Fibroblast of lung (primary cell): ENCODE results near the gene HIPK2. TPM values are rescaled to one million over a fixed set of nuclear protein-coding genes. Genes with fewer than 3 reads are reported as not detected.
"Not testable (repeated sequence)": the region's sequence is repeated elsewhere in the genome, so short reads cannot be mapped to it uniquely, and the experiment has no call there.

ENCODE experiments used
- DNase-seq, 2 donors: peaks; one replicate each; pipeline versions ENCODE4 v3.0.0 to v3.0.0-alpha.2; 2010; ENCODE audit warnings: low read depth in 2 of 2
- H2AFZ ChIP-seq: 2 replicates; pipeline ENCODE4 v1.5.1; 2012; ENCODE audit warnings: low read length, control low read depth, inconsistent platforms
- H3K27ac ChIP-seq: 2 replicates; pipeline ENCODE4 v1.5.1; 2011; ENCODE audit warnings: low read length, control low read depth; ENCODE audit not compliant: insufficient read depth
- H3K27me3 ChIP-seq: 2 replicates; pipeline ENCODE4 v1.5.1; 2011; ENCODE audit warnings: mild to moderate bottlenecking, low read length; ENCODE audit not compliant: control insufficient read depth, insufficient read depth
- H3K36me3 ChIP-seq: 2 replicates; pipeline ENCODE4 v1.5.1; 2011; ENCODE audit warnings: low read length; ENCODE audit not compliant: control insufficient read depth, insufficient read depth
- H3K4me1 ChIP-seq: 2 replicates; pipeline ENCODE4 v1.5.1; 2011; ENCODE audit warnings: low read length; ENCODE audit not compliant: control insufficient read depth, insufficient read depth; ENCODE audit errors: extremely low read depth
- H3K4me2 ChIP-seq: 2 replicates; pipeline ENCODE4 v1.5.1; 2011; ENCODE audit warnings: low read length, control low read depth; ENCODE audit not compliant: insufficient read depth; ENCODE audit errors: extremely low read depth
- H3K4me3 ChIP-seq, 4 experiments: fragments of 200-600 bp in 1 of 4; sonication (generic) in 1 of 4; replicated peaks in 1 of 4; 2 replicates each; pipeline ENCODE4 v1.5.1; 2011 to 2016; ENCODE audit warnings: low read length in 4 of 4, low read depth in 3 of 4, mild to moderate bottlenecking in 3 of 4, control low read depth in 2 of 4, inconsistent platforms in 1 of 4, mixed read lengths in 1 of 4; ENCODE audit not compliant: insufficient read depth in 1 of 4; ENCODE audit errors: control extremely low read depth in 1 of 4
- H3K79me2 ChIP-seq: 2 replicates; pipeline ENCODE4 v1.5.1; 2012; ENCODE audit warnings: mild to moderate bottlenecking, low read length, inconsistent platforms; ENCODE audit not compliant: control insufficient read depth, insufficient read depth
- H3K9ac ChIP-seq: 2 replicates; pipeline ENCODE4 v1.5.1; 2011; ENCODE audit warnings: mild to moderate bottlenecking, low read length, control low read depth; ENCODE audit not compliant: insufficient read depth
- H3K9me3 ChIP-seq: 2 replicates; pipeline ENCODE4 v1.5.1; 2012; ENCODE audit warnings: low read depth, low read length; ENCODE audit not compliant: control insufficient read depth, insufficient read depth
- H4K20me1 ChIP-seq: 2 replicates; pipeline ENCODE4 v1.5.1; 2011; ENCODE audit warnings: low read length; ENCODE audit not compliant: control insufficient read depth, insufficient read depth; ENCODE audit errors: extremely low read depth
- EZH2 ChIP-seq: IDR thresholded peaks from 2 replicates; pipeline ENCODE4 v1.5.1; 2012; ENCODE audit warnings: low read length, control low read depth, mild to moderate bottlenecking; ENCODE audit errors: missing control alignments
- polyA plus RNA-seq, 2 donors: library from polyadenylated mRNA; depleted of rRNA in 1 of 2; stranded (reverse) in 1 of 2; unstranded in 1 of 2; fragments of >200 nt; gene quantifications; 2 replicates each; pipeline ENCODE4 v1.2.1, GENCODE V29; 2011 to 2012; ENCODE audit warnings: missing spikeins in 1 of 2
- total RNA-seq: library from RNA; depleted of rRNA; stranded (reverse); fragments of >200 nt; gene quantifications from 2 replicates; pipeline ENCODE4 v1.2.1, GENCODE V29; 2014
- TF ChIP-seq, protein P1 (sequence below), 2 donors: IDR thresholded peaks in 1 of 2; conservative IDR thresholded peaks in 1 of 2; 1 replicate in 1 of 2; 2 replicates in 1 of 2; pipeline ENCODE4 v1.5.1; 2011 to 2012; ENCODE audit warnings: low read length in 2 of 2, control low read depth in 1 of 2, inconsistent platforms in 1 of 2, low read depth in 1 of 2, mild to moderate bottlenecking in 1 of 2

Gene HIPK2
- total and polyA plus RNA-seq, 2 donors (not counting 1 experiment from before 2014, with no cell fraction given) = 10.1 to 11.1 TPM

DNA sequence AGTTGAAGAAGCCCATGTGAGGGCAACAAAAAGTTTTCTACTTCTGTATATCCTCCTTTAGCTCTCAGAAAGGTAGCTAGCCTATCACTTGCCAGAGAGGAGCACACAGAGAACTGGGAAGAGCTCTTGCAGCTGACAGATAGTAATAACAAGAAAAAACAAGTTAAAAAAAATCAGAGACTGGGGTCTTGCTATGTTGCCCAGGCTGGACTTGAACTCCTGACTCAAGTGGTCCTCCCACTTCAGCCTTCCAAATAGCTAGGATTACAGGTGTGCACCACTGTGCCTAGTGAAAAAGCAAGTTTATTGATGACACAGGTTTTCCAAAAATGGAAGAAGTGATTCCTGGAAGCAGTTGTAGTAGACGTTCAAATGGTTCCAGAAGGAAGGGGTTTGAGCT is 160.7 kb downstream of the HIPK2 start:
- Histone ChIP-seq H3K9me3 (no peaks in the 10 kb centered on the region), H3K79me2 (no peaks in the 10 kb centered on the region), H3K4me3 (no peak overlapping the region), H3K4me2 (no peak overlapping the region), H4K20me1 (no peaks in the 10 kb centered on the region), H3K27me3 (no peaks in the 10 kb centered on the region), H3K9ac (no peak overlapping the region), H3K4me1 (peaks cover 9% of the 10 kb centered on the region), H3K27ac (no peak overlapping the region), H3K36me3 (peaks cover 2% of the 10 kb centered on the region), H2AFZ (no peak overlapping the region)
- no peak for DNase-seq
- TF ChIP-seq, protein P1, sequence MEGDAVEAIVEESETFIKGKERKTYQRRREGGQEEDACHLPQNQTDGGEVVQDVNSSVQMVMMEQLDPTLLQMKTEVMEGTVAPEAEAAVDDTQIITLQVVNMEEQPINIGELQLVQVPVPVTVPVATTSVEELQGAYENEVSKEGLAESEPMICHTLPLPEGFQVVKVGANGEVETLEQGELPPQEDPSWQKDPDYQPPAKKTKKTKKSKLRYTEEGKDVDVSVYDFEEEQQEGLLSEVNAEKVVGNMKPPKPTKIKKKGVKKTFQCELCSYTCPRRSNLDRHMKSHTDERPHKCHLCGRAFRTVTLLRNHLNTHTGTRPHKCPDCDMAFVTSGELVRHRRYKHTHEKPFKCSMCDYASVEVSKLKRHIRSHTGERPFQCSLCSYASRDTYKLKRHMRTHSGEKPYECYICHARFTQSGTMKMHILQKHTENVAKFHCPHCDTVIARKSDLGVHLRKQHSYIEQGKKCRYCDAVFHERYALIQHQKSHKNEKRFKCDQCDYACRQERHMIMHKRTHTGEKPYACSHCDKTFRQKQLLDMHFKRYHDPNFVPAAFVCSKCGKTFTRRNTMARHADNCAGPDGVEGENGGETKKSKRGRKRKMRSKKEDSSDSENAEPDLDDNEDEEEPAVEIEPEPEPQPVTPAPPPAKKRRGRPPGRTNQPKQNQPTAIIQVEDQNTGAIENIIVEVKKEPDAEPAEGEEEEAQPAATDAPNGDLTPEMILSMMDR (conservative IDR thresholded peaks at IDR 0.05 in 1 of 2, IDR thresholded peaks at IDR 0.05 in 1 of 2; ENCODE audit: low read depth in 1 of 2, low read length in 2 of 2) = no peak
- TF ChIP-seq EZH2 = no peak

GRCh38 chr7:139614886-139615285 is 162.9 kb downstream of the HIPK2 start:
- Histone ChIP-seq H3K4me2 (no peak overlapping the region), H3K27me3 (no peaks in the 10 kb centered on the region), H3K9ac (no peak overlapping the region), H4K20me1 (no peaks in the 10 kb centered on the region), H2AFZ (no peak overlapping the region), H3K36me3 (peaks cover 2% of the 10 kb centered on the region), H3K4me3 (no peak overlapping the region), H3K4me1 (peaks cover 9% of the 10 kb centered on the region), H3K79me2 (no peaks in the 10 kb centered on the region), H3K9me3 (no peaks in the 10 kb centered on the region), H3K27ac (no peak overlapping the region)
- TF ChIP-seq, protein P1 (conservative IDR thresholded peaks at IDR 0.05 in 1 of 2, IDR thresholded peaks at IDR 0.05 in 1 of 2; ENCODE audit: low read depth in 1 of 2, low read length in 2 of 2) = no peak
- TF ChIP-seq EZH2 = no peak
- no peak for DNase-seq

- no peaks in the 10 kb centered on the region for H3K9me3 ChIP-seq
- H3K27ac ChIP-seq = no peak overlapping the region
- H4K20me1 ChIP-seq = no peaks in the 10 kb centered on the region
- H2AFZ ChIP-seq = no peak overlapping the region
- no peaks in the 10 kb centered on the region for H3K27me3 ChIP-seq
- no peak overlapping the region for H3K4me3 ChIP-seq
- no peaks in the 10 kb centered on the region for H3K79me2 ChIP-seq
- no peak overlapping the region for H3K9ac ChIP-seq
- H3K4me2 ChIP-seq = no peak overlapping the region
- DNase-seq = no peak
- no peak for TF ChIP-seq EZH2
- TF ChIP-seq, protein P1 (conservative IDR thresholded peaks at IDR 0.05 in 1 of 2, IDR thresholded peaks at IDR 0.05 in 1 of 2; ENCODE audit: low read depth in 1 of 2, low read length in 2 of 2) = no peak
- H3K36me3 ChIP-seq = peaks cover 2% of the 10 kb centered on the region
- peaks cover 2% of the 10 kb centered on the region for H3K4me1 ChIP-seq
These were observed 163.8 kb downstream of the HIPK2 start for GRCh38 chr7:139613971-139614411.

GRCh38 chr7:139611556-139611955 is 166.2 kb downstream of the HIPK2 start:
- H4K20me1 ChIP-seq, H3K27ac ChIP-seq, H3K4me3 ChIP-seq, H3K79me2 ChIP-seq, H3K4me1 ChIP-seq, H2AFZ ChIP-seq, H3K4me2 ChIP-seq, H3K27me3 ChIP-seq, H3K36me3 ChIP-seq, H3K9me3 ChIP-seq, DNase-seq, H3K9ac ChIP-seq: not testable (repeated sequence)
